HepG2 (cell line): Measurements from ENCODE around the gene DPH1.

Experiments used
- KAT2B ChIP-seq: fragments of 150-350 bp; IDR thresholded peaks from 2 replicates; pipeline ENCODE4 v1.6.1; 2014; ENCODE audit warnings: low read depth, low read length, borderline replicate concordance
- KLF16 ChIP-seq, 2 experiments: sonication (generic) in 1 of 2; formaldehyde crosslinking in 1 of 2; IDR thresholded peaks; 2 replicates each; pipeline versions ENCODE4 v1.6.1 to v1.8.0; 2016 to 2023; ENCODE audit warnings: missing genetic modification reagents in 2 of 2, missing compliant biosample characterization in 1 of 2
- SNRNP70 ChIP-seq: fragments of 200-400 bp; formaldehyde crosslinking; IDR thresholded peaks from 2 replicates; pipeline ENCODE4 v1.6.1; 2017; ENCODE audit warnings: mild to moderate bottlenecking, low read depth, low read length, moderate library complexity
- SP1 ChIP-seq, 2 experiments: fragments of 450-650 bp in 1 of 2; sonication (generic) in 1 of 2; formaldehyde crosslinking in 1 of 2; IDR thresholded peaks; 2 replicates each; pipeline versions ENCODE4 v1.4.0 to v1.6.1; 2016 to 2020; ENCODE audit warnings: missing genetic modification reagents in 1 of 2
- ZBTB21 ChIP-seq: sonication (generic); formaldehyde crosslinking; IDR thresholded peaks from 2 replicates; pipeline ENCODE4 v1.4.0; 2020; ENCODE audit warnings: missing genetic modification reagents
- ZNF24 ChIP-seq: fragments of 450-650 bp; IDR thresholded peaks from 2 replicates; pipeline ENCODE4 v1.6.1; 2017; ENCODE audit warnings: antibody characterized with exemption, mild to moderate bottlenecking

- TF ChIP-seq ZNF24 (no peak), SP1 (IDR thresholded peaks at IDR 0.05) (no peak), SP1 (CRISPR knock-in tag; IDR thresholded peaks at IDR 0.05) (no peak), KLF16 (CRISPR knock-in tag; IDR thresholded peaks at IDR 0.05) (no peak), SNRNP70 (no peak), ZBTB21 (CRISPR knock-in tag) (no peak), KAT2B (no peak)
Measured at GRCh38 chr17:2059547-2060384, 29.8 kb downstream of the DPH1 start.
